Left lung (tissue), 10 donors: ENCODE measurements around the gene SCRT2. TPM values are rescaled to one million over a fixed set of nuclear protein-coding genes. Genes with fewer than 3 reads are reported as not detected.

Experiments
- ATAC-seq: fragments of 200-7000 bp; cut with Tn5 transposase; one replicate; pipeline ENCODE4 v1.9.1; 2020; ENCODE audit warnings: moderate library complexity
- DNase-seq, 4 donors: peaks; one replicate each; pipeline ENCODE4 v3.0.0-alpha.2; 2013 to 2020
- H3K27ac ChIP-seq, 2 donors: fragments of 200-600 bp; sonication (generic) in 1 of 2; one replicate each; pipeline versions ENCODE4 v1.5.0 to v1.8.0; 2020 to 2021
- H3K27me3 ChIP-seq, 2 donors: fragments of 200-600 bp; sonication (generic) in 1 of 2; one replicate each; pipeline versions ENCODE4 v1.5.0 to v1.8.0; 2020 to 2021
- H3K36me3 ChIP-seq, 2 donors: fragments of 200-600 bp; sonication (generic) in 1 of 2; one replicate each; pipeline versions ENCODE4 v1.5.0 to v1.8.0; 2020 to 2021
- H3K4me1 ChIP-seq, 2 donors: fragments of 200-600 bp; one replicate each; pipeline ENCODE4 v1.8.0; 2021
- H3K4me3 ChIP-seq, 2 donors: fragments of 200-600 bp; sonication (generic) in 1 of 2; one replicate each; pipeline versions ENCODE4 v1.5.0 to v1.8.0; 2020 to 2021; ENCODE audit warnings: mild to moderate bottlenecking in 1 of 2
- H3K9me3 ChIP-seq, 2 donors: fragments of 200-600 bp; sonication (generic) in 1 of 2; one replicate each; pipeline versions ENCODE4 v1.5.0 to v1.8.0; 2020 to 2021
- CTCF ChIP-seq, 2 donors: fragments of 200-600 bp; sonication (generic) in 1 of 2; IDR thresholded peaks; one replicate each; pipeline versions ENCODE4 v1.5.0 to v1.8.0; 2021; ENCODE audit warnings: antibody characterized with exemption in 2 of 2
- intact Hi-C, 2 donors: fragments of 100-400 bp; cut with DNase I; formaldehyde crosslinking; loops; one replicate each; pipeline versions ENCODE4 v1.11.2 to v1.14.2; 2022
- polyA plus RNA-seq, 6 donors: library from polyadenylated mRNA; unstranded; fragments of 120-200 nt; gene quantifications; one replicate each; pipeline ENCODE4 v1.2.1, GENCODE V29; 2013; ENCODE audit not compliant: insufficient read length in 6 of 6
- total RNA-seq, 2 donors: library from RNA; stranded (reverse); fragmentation: NEBNext Ultra II Directional; extraction: Animal tissue kit (Norgen Biotek cat#: 25700); gene quantifications; one replicate each; pipeline ENCODE4 v1.2.1, GENCODE V29; 2021
- donor health status: DM: no; HTN: yes; CAD: no.
- donor health status: DM: no; HTN: no; CAD: no.

SCRT2 gene
- total and polyA plus RNA-seq, 8 donors: not detected

GRCh38 chr20:719816-720215 is 44.2 kb upstream of the SCRT2 start:
- no peaks in the 10 kb centered on the region for H3K9me3 ChIP-seq
- ATAC-seq: no peak
- intact Hi-C loops: no loop called here
- TF ChIP-seq CTCF (IDR thresholded peaks at IDR 0.05): no peak
- H3K36me3 ChIP-seq: no peaks in the 10 kb centered on the region
- no peak overlapping the region for H3K27ac ChIP-seq
- H3K27me3 ChIP-seq: peaks cover 0 to 83% of the 10 kb centered on the region in 2 donors
- H3K4me3 ChIP-seq: no peak overlapping the region
- no peaks in the 10 kb centered on the region for H3K4me1 ChIP-seq
- DNase-seq: no peak

- no peak overlapping the region for H3K27ac ChIP-seq
- H3K27me3 ChIP-seq: peaks cover 0 to 76% of the 10 kb centered on the region in 2 donors
- ATAC-seq (no peak), DNase-seq (no peak)
- intact Hi-C loops: no loop called here
- no peak for TF ChIP-seq CTCF (IDR thresholded peaks at IDR 0.05)
- H3K36me3 ChIP-seq: no peaks in the 10 kb centered on the region
- H3K9me3 ChIP-seq: peaks cover 0 to 4% of the 10 kb centered on the region in 2 donors
- no peak overlapping the region for H3K4me3 ChIP-seq
- no peaks in the 10 kb centered on the region for H3K4me1 ChIP-seq
Observed at GRCh38 chr20:719068-719467, 43.5 kb upstream of the SCRT2 start.

GRCh38 chr20:717832-718231 is 42.2 kb upstream of the SCRT2 start:
- intact Hi-C loops: no loop called here
- Histone ChIP-seq H3K9me3 (peaks cover 0 to 13% of the 10 kb centered on the region in 2 donors), H3K4me1 (no peaks in the 10 kb centered on the region), H3K27me3 (peaks cover 5 to 66% of the 10 kb centered on the region in 2 donors), H3K4me3 (no peak overlapping the region), H3K27ac (no peak overlapping the region), H3K36me3 (no peaks in the 10 kb centered on the region)
- TF ChIP-seq CTCF (IDR thresholded peaks at IDR 0.05): no peak
- peak; percentile 72 for ATAC-seq
- DNase-seq: no peak

- intact Hi-C loops: no loop called here
- no peak for DNase-seq
- ATAC-seq: no peak
- Histone ChIP-seq H3K27ac (no peak overlapping the region), H3K36me3 (no peaks in the 10 kb centered on the region), H3K9me3 (peaks cover 0 to 13% of the 10 kb centered on the region in 2 donors), H3K4me3 (no peak overlapping the region), H3K27me3 (peaks cover 5 to 62% of the 10 kb centered on the region in 2 donors), H3K4me1 (no peaks in the 10 kb centered on the region)
- no peak for TF ChIP-seq CTCF (IDR thresholded peaks at IDR 0.05)
Observed at GRCh38 chr20:717271-717670, 41.7 kb upstream of the SCRT2 start.

GRCh38 chr20:714453-714852 is 38.9 kb upstream of the SCRT2 start:
- Histone ChIP-seq H3K4me3 (no peak overlapping the region), H3K4me1 (no peaks in the 10 kb centered on the region), H3K27me3 (peaks cover 17 to 66% of the 10 kb centered on the region in 2 donors), H3K36me3 (no peaks in the 10 kb centered on the region), H3K9me3 (peaks cover 0 to 13% of the 10 kb centered on the region in 2 donors), H3K27ac (no peak overlapping the region)
- intact Hi-C loops: no loop called here
- ATAC-seq (no peak), DNase-seq (no peak)
- no peak for TF ChIP-seq CTCF (IDR thresholded peaks at IDR 0.05)
